ENCODE measurements around the gene PLEKHA7. TPM values are rescaled to one million over a fixed set of nuclear protein-coding genes. Genes with fewer than 3 reads are reported as not detected.

Gene PLEKHA7
- total RNA-seq, 2 donors from 2014 or later, result 55.6 to 65.9 TPM

DNA sequence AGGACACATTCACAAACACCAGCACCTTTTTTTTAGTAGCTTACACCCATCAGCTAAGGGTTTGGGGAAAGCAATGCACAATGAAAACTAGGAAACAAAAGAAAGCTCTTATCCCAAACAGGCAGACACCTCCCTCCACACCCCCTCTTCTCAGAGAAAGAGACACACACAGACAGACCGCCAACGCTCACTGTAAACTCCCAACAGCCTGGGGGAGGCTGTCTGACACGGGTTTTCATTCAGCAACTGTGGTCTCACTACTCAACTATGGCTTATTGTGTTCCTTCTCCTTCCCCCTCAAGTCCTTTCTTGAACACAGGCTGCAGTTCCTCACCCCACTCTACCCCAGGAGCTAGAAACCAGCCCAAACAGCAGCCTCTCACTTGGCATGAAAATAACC, 152.4 kb downstream of the PLEKHA7 start:
- intact Hi-C loops (cut with DNase I), result no loop called here
- Histone ChIP-seq H3K27ac (no peak overlapping the region), H3K27me3 (no peaks in the 10 kb centered on the region), H3K9me3 (no peaks in the 10 kb centered on the region), H3K4me1 (no peaks in the 10 kb centered on the region), H3K4me3 (no peak overlapping the region), H3K36me3 (no peaks in the 10 kb centered on the region), H3K9ac (ENCODE audit: low read depth in 2 of 2, low read length in 2 of 2) (no peak overlapping the region)
- TF ChIP-seq, protein P1, sequence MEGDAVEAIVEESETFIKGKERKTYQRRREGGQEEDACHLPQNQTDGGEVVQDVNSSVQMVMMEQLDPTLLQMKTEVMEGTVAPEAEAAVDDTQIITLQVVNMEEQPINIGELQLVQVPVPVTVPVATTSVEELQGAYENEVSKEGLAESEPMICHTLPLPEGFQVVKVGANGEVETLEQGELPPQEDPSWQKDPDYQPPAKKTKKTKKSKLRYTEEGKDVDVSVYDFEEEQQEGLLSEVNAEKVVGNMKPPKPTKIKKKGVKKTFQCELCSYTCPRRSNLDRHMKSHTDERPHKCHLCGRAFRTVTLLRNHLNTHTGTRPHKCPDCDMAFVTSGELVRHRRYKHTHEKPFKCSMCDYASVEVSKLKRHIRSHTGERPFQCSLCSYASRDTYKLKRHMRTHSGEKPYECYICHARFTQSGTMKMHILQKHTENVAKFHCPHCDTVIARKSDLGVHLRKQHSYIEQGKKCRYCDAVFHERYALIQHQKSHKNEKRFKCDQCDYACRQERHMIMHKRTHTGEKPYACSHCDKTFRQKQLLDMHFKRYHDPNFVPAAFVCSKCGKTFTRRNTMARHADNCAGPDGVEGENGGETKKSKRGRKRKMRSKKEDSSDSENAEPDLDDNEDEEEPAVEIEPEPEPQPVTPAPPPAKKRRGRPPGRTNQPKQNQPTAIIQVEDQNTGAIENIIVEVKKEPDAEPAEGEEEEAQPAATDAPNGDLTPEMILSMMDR (IDR thresholded peaks at IDR 0.05), result no peak
- DNase-seq, result no peak

DNA sequence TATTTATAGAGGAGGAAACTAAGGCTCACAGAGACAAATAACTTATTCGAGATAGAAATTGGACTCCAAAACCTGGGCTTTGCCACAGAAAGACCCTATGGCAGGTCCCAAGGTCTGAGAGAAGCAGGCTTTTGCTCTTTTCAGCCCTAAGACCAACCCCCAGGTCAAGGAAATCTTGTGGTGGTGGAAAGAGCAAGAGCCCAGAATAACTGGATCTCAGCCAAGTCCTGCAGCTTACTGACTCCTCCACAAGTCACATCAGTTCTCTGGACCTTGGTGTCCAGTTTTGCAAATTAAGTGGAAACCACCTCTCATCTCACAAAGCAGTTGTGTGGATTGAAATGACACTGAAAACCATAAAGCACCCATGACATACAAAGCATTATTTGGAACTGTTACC, 153.6 kb downstream of the PLEKHA7 start:
- TF ChIP-seq, protein P1 (IDR thresholded peaks at IDR 0.05), result no peak

DNA sequence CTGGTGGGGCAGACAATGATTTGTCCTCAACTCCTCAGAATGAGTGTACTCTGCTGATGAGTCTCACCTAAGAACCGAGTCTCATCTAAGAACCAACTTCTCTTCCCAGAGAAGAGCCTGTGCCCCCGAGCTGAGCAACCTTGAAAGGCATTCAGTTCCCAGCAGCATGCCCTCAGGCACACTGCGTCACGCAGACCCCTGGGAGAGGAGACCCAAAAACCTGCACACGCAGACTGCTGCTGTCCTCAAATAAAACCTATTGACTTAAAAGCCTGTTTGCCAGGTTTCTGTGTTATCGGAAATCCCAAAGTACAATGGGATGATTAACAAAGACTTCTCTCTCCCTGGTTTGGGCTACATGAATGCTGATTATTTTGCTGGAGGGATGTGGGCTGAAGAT, 154.6 kb downstream of the PLEKHA7 start:
- no peaks in the 10 kb centered on the region for H3K27me3 ChIP-seq
- no peak overlapping the region for H3K4me3 ChIP-seq
- intact Hi-C loops (cut with DNase I), result no loop called here
- no peaks in the 10 kb centered on the region for H3K4me1 ChIP-seq
- no peaks in the 10 kb centered on the region for H3K36me3 ChIP-seq
- TF ChIP-seq, protein P1 (IDR thresholded peaks at IDR 0.05), result no peak
- DNase-seq, result no peak
- H3K27ac ChIP-seq, result no peak overlapping the region
- no peaks in the 10 kb centered on the region for H3K9me3 ChIP-seq
- no peak overlapping the region for H3K9ac ChIP-seq (ENCODE audit: low read depth in 2 of 2, low read length in 2 of 2)

More for the DNA sequence above, 153.6 kb downstream of the PLEKHA7 start:
- H3K36me3 ChIP-seq, result no peaks in the 10 kb centered on the region
- no peaks in the 10 kb centered on the region for H3K9me3 ChIP-seq
- no peak overlapping the region for H3K27ac ChIP-seq
- no peak for DNase-seq
- H3K4me1 ChIP-seq, result no peaks in the 10 kb centered on the region
- intact Hi-C loops (cut with DNase I), result no loop called here
- no peak overlapping the region for H3K4me3 ChIP-seq
- no peaks in the 10 kb centered on the region for H3K27me3 ChIP-seq
- H3K9ac ChIP-seq (ENCODE audit: low read depth in 2 of 2, low read length in 2 of 2), result no peak overlapping the region

DNA sequence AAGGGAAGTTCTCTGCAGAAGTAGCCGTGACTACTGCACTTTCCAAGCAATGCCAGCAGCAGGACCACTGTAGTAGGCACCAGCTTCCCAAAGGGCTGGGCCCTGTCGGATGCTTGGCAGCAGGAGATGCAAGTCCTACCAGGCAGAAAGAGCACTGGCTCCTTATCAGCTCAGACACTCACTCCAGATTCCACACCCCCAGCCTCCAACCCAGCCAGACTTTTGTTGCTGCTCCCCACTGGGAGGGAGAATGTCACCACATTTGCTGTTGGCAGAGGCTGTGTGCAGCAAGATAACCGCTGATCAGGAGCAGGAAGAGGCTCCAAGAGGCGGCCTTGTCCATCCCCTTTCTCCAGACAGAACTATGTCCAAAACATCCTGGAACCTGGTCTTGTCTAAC, 157.0 kb downstream of the PLEKHA7 start:
- Histone ChIP-seq H3K9ac (ENCODE audit: low read depth in 2 of 2, low read length in 2 of 2) (no peak overlapping the region), H3K36me3 (no peaks in the 10 kb centered on the region), H3K27ac (no peak overlapping the region), H3K4me3 (no peak overlapping the region), H3K4me1 (no peaks in the 10 kb centered on the region), H3K9me3 (no peaks in the 10 kb centered on the region), H3K27me3 (no peaks in the 10 kb centered on the region)
- intact Hi-C loops (cut with DNase I), result no loop called here
- TF ChIP-seq, protein P1 (IDR thresholded peaks at IDR 0.05), result no peak
- DNase-seq, result no peak

DNA sequence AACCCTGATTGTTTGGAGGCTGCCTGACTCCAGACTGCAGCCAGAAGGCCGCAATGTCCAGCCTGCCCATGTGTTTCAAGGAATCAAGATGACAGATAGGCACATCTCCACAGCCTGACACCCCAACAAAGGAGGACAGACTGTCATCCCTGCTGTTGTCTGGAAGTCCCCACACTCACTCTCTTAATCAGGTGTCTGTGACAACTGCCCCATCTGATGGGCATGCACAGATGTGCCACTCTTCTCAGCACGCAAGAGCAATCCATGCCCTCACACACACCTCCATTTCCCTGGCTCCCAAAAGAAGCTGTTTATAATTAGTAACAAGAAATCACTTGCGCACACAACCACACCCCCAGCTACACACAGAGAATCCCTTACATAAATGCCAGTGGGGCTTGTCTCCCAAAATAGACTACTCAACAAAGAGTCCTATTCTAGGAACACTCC, 158.2 kb downstream of the PLEKHA7 start:
- Histone ChIP-seq H3K27me3 (no peaks in the 10 kb centered on the region), H3K27ac (no peak overlapping the region), H3K4me3 (no peak overlapping the region), H3K9ac (ENCODE audit: low read depth in 2 of 2, low read length in 2 of 2) (no peak overlapping the region), H3K36me3 (no peaks in the 10 kb centered on the region), H3K4me1 (no peaks in the 10 kb centered on the region), H3K9me3 (no peaks in the 10 kb centered on the region)
- DNase-seq, result no peak
- intact Hi-C loops (cut with DNase I), result no loop called here
- TF ChIP-seq, protein P1 (IDR thresholded peaks at IDR 0.05), result no peak

DNA sequence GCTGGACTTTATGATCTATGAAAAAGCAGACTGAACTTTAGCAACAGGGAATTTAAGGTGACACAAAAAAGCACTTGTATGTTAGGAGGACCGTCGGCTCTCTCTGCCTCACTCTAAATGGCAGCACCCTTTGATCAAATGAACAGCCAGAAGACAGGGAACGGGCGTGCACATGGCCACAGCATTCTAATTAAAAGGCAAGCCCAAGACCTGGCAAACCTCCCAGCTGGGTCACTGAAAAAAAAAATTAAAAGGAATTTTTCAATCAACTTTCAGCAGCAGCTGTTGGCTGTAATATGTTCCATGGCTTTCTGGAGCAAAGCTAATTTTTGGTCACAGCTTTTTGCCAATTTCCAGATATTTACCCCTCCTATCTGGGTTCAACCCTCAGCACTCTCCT, 159.2 kb downstream of the PLEKHA7 start:
- Histone ChIP-seq H3K9me3 (no peaks in the 10 kb centered on the region), H3K4me3 (no peak overlapping the region), H3K27me3 (no peaks in the 10 kb centered on the region), H3K27ac (no peak overlapping the region), H3K9ac (ENCODE audit: low read depth in 2 of 2, low read length in 2 of 2) (no peak overlapping the region), H3K4me1 (no peaks in the 10 kb centered on the region), H3K36me3 (no peaks in the 10 kb centered on the region)
- intact Hi-C loops (cut with DNase I), result no loop called here
- DNase-seq, result no peak
- TF ChIP-seq, protein P1 (IDR thresholded peaks at IDR 0.05), result no peak
